BJ (cell line): ENCODE measurements around the gene HUS1B. TPM values are rescaled to one million over a fixed set of nuclear protein-coding genes. Genes with fewer than 3 reads are reported as not detected.

Experiments used
- CTCF ChIA-PET: fragments of 350-600 bp; formaldehyde crosslinking; extraction: SDS; loops from one replicate; lab custom pipeline; 2021; ENCODE audit warnings: antibody characterized with exemption, inconsistent platforms; lab: Yijun Ruan, JAX
- POLR2A ChIA-PET: fragments of 300-600 bp; sonication (Branson Sonifier 250); formaldehyde crosslinking; extraction: SDS; loops from one replicate; lab custom pipeline; 2021; ENCODE audit warnings: antibody characterized with exemption; lab: Charles Lee
- DNase-seq: peaks from one replicate; pipeline ENCODE4 v3.0.0-alpha.2; 2011; ENCODE audit warnings: low read depth
- H3K27me3 ChIP-seq: 2 replicates; pipeline ENCODE4 v1.6.0; 2011; ENCODE audit warnings: low read length; ENCODE audit not compliant: control insufficient read depth, insufficient read depth
- H3K36me3 ChIP-seq: 2 replicates; pipeline ENCODE4 v1.5.1; 2011; ENCODE audit warnings: low read length; ENCODE audit not compliant: control insufficient read depth, insufficient read depth
- H3K4me3 ChIP-seq: 2 replicates; pipeline ENCODE4 v1.5.1; 2011; ENCODE audit warnings: low read depth, mild to moderate bottlenecking, control low read depth, low read length
- polyA minus RNA-seq: library from RNA; depleted of rRNA, polyadenylated mRNA; stranded (reverse); fragments of >200 nt; gene quantifications from 2 replicates; pipeline ENCODE4 v1.2.3, GENCODE V29; 2011; rRNA and poly(A)+ RNA removed
- polyA plus RNA-seq: library from polyadenylated mRNA; depleted of rRNA; stranded (reverse); fragments of >200 nt; gene quantifications from 2 replicates; pipeline ENCODE4 v1.2.3, GENCODE V29; 2011; rRNA removed
- TF ChIP-seq, protein P1 (sequence below): IDR thresholded peaks from 2 replicates; pipeline ENCODE4 v1.5.1; 2011; ENCODE audit warnings: low read depth, mild to moderate bottlenecking, control low read depth, inconsistent platforms, low read length, moderate library complexity; ENCODE audit not compliant: insufficient read depth

The HUS1B gene
- 0.10 and 0.12 TPM in 2 replicates for polyA plus RNA-seq
- 0.36 TPM in 1 of 2 replicates, not detected in the other for polyA minus RNA-seq

DNA sequence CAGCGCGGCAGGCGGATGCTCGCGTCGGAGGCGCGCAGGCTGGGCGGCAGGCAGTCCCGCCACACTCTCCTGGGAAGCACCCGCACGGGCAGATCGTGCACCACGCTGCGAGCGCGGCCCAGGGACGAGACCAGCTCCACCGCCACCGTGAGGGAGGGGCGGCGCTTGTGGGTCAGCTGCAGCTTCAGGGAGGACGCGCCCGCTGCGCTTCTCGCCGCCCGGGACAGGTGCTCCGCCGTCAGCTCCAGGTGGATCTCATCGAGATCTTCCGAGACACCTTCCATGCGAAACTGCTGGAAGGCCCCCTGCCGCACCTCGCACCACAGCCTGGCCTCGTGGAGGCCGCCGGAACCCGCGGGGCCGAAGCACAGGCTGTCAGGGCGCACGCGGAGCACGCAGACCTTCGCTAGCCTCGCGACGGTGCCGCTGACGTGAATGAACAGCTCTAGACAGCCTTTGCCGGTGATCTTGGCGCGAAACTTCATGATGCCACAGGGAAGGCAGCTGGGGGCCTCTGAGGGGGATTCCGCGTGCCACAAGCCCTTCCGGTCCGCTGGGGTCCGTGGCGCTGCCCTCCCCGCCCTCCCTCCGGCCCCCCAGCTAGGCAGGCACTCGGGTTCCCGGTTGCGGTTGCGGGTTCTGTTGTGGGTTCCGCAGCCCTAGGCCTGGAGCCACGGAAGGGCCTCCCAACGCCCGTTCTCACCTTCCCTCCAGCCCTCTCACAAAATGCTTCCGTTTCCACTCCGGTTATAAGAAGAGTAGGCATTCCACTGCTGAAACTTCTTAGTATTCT lies at the start of gene HUS1B:
HUS1B (minus strand) TSS at position 641 of the 793 bp plus-strand sequence; CDS start at position 485, 156 bp downstream.
- ChIA-PET POLR2A (no interaction called here), CTCF (no interaction called here)
- Histone ChIP-seq H3K36me3 (no peaks in the 10 kb centered on the region), H3K4me3 (no peak within 1 kb of the TSS), H3K27me3 (no peaks in the 10 kb centered on the region)
- TF ChIP-seq, protein P1, sequence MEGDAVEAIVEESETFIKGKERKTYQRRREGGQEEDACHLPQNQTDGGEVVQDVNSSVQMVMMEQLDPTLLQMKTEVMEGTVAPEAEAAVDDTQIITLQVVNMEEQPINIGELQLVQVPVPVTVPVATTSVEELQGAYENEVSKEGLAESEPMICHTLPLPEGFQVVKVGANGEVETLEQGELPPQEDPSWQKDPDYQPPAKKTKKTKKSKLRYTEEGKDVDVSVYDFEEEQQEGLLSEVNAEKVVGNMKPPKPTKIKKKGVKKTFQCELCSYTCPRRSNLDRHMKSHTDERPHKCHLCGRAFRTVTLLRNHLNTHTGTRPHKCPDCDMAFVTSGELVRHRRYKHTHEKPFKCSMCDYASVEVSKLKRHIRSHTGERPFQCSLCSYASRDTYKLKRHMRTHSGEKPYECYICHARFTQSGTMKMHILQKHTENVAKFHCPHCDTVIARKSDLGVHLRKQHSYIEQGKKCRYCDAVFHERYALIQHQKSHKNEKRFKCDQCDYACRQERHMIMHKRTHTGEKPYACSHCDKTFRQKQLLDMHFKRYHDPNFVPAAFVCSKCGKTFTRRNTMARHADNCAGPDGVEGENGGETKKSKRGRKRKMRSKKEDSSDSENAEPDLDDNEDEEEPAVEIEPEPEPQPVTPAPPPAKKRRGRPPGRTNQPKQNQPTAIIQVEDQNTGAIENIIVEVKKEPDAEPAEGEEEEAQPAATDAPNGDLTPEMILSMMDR, result no peak
- no peak for DNase-seq

DNA sequence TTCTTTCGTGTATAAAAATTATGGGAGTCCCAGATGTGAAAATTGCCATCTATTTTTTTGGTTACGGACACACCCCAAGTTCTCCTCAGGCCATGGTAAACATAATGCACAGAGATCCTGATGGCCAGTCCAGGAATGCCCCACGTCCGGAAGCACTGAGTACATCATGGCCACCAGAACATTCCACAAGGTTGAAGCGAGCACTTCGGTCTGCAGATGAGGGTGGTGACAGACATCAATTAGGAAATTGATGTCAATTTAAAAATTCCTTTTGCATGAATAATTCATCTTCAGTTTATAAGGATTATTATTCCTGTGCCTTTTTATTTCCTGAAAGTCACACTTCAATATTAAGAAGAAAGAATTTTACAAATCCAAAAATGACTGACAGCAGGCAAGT lies 49.2 kb upstream of the HUS1B start:
- no peaks in the 10 kb centered on the region for H3K36me3 ChIP-seq
- ChIA-PET CTCF (interaction anchor here (0.7 kb wide), 1 partner anchor 35 kb away, joined by 3 read pairs; no protein-coding TSS in a partner anchor), POLR2A (no interaction called here)
- H3K4me3 ChIP-seq, result no peak overlapping the region
- TF ChIP-seq, protein P1, result no peak
- no peak for DNase-seq
- no peaks in the 10 kb centered on the region for H3K27me3 ChIP-seq

DNA sequence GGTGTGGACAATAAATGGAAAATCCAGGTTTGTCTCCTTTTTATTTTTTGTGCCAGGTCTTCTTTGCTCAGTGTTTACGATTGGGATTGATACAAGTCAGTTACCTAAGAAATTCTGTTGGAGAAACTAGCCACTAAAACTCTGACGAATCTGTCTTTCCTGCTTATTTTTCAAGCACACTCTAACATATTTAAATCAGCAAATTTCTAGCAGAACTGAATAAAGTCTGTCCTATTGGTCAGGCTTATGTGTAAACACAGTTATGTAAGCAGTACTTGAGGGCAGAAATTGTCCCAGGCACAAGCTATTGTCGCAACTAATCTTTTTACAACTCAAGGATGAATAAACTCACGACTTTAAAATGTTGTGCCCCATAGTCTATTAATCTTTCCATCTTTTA lies 48.1 kb upstream of the HUS1B start:
- Histone ChIP-seq H3K36me3 (no peaks in the 10 kb centered on the region), H3K27me3 (no peaks in the 10 kb centered on the region), H3K4me3 (no peak overlapping the region)
- ChIA-PET CTCF (interaction anchor here (0.9 to 1.1 kb wide), 3 partner anchors 16 to 80 kb away, joined by 3 to 5 read pairs (median 4); no protein-coding TSS in a partner anchor), POLR2A (no interaction called here)
- TF ChIP-seq, protein P1, result no peak
- no peak for DNase-seq

DNA sequence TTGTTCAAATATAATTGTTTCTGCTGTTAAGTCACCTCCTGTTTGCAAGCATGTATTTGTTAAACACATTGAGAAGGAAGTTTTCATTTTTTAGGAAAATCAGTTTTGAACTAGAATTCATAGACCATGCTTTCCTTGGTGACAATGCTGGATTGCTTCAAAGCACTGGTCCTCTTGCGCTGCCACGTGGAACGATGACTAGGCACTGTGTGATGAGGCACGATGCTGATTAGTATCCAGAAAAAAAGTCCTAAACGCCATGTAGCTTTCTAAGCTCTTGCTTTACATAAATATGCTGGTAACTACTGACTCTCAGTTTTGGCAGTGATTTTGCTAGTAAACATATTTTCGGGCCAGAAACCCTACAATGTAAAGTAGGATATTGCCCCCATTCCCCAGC lies 47.1 kb upstream of the HUS1B start:
- Histone ChIP-seq H3K36me3 (no peaks in the 10 kb centered on the region), H3K27me3 (no peaks in the 10 kb centered on the region), H3K4me3 (no peak overlapping the region)
- TF ChIP-seq, protein P1, result no peak
- POLR2A ChIA-PET, result no interaction called here
- CTCF ChIA-PET, result interaction anchor here (0.9 to 2.1 kb wide), 3 partner anchors 18 to 79 kb away, joined by 3 to 8 read pairs (median 4); no protein-coding TSS in a partner anchor
- no peak for DNase-seq

DNA sequence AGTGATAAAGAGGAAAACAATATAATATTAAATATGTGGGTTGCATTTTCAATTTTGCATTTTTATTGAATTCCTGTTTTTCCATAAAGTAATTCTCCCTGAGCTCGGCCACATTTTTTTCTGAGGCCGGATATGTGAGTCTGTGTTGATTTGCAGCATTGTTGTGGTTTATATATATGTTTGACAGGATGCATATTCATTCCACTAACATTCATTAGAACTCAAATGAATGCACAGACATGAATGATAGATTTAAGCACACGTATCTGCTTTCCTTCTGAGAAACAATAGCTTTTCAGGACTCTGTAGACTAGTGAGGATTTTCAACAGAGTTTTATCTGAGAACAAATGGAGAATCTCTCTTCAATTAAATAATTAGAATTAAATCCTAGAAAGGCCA lies 46.7 kb upstream of the HUS1B start:
- H3K27me3 ChIP-seq, result no peaks in the 10 kb centered on the region
- POLR2A ChIA-PET, result no interaction called here
- H3K36me3 ChIP-seq, result no peaks in the 10 kb centered on the region
- H3K4me3 ChIP-seq, result no peak overlapping the region
- CTCF ChIA-PET, result interaction anchor here (2.1 kb wide), 1 partner anchor 18 kb away, joined by 8 read pairs; no protein-coding TSS in a partner anchor
- TF ChIP-seq, protein P1, result no peak
- no peak for DNase-seq
